Measurements from ENCODE around the gene RTN4RL1.
A peak's percentile ranks its signal among the peaks of the same experiment; 100 is the strongest.

The RTN4RL1 gene

GRCh38 chr17:2054512-2055291, 29.6 kb upstream of the RTN4RL1 start, which contains the start of gene HIC1 (continued):
- TF ChIP-seq, protein P1, sequence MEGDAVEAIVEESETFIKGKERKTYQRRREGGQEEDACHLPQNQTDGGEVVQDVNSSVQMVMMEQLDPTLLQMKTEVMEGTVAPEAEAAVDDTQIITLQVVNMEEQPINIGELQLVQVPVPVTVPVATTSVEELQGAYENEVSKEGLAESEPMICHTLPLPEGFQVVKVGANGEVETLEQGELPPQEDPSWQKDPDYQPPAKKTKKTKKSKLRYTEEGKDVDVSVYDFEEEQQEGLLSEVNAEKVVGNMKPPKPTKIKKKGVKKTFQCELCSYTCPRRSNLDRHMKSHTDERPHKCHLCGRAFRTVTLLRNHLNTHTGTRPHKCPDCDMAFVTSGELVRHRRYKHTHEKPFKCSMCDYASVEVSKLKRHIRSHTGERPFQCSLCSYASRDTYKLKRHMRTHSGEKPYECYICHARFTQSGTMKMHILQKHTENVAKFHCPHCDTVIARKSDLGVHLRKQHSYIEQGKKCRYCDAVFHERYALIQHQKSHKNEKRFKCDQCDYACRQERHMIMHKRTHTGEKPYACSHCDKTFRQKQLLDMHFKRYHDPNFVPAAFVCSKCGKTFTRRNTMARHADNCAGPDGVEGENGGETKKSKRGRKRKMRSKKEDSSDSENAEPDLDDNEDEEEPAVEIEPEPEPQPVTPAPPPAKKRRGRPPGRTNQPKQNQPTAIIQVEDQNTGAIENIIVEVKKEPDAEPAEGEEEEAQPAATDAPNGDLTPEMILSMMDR (tag by site-specific recombination; IDR thresholded peaks at IDR 0.05), result peak; percentile 78
- no peak for TF ChIP-seq ZNF10 (tag by site-specific recombination; IDR thresholded peaks at IDR 0.05)
- TF ChIP-seq, protein P2, sequence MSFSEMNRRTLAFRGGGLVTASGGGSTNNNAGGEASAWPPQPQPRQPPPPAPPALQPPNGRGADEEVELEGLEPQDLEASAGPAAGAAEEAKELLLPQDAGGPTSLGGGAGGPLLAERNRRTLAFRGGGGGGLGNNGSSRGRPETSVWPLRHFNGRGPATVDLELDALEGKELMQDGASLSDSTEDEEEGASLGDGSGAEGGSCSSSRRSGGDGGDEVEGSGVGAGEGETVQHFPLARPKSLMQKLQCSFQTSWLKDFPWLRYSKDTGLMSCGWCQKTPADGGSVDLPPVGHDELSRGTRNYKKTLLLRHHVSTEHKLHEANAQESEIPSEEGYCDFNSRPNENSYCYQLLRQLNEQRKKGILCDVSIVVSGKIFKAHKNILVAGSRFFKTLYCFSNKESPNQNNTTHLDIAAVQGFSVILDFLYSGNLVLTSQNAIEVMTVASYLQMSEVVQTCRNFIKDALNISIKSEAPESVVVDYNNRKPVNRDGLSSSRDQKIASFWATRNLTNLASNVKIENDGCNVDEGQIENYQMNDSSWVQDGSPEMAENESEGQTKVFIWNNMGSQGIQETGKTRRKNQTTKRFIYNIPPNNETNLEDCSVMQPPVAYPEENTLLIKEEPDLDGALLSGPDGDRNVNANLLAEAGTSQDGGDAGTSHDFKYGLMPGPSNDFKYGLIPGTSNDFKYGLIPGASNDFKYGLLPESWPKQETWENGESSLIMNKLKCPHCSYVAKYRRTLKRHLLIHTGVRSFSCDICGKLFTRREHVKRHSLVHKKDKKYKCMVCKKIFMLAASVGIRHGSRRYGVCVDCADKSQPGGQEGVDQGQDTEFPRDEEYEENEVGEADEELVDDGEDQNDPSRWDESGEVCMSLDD (tag by site-specific recombination; IDR thresholded peaks at IDR 0.05), result no peak
- no peak for TF ChIP-seq ZNF530 (tag by site-specific recombination; IDR thresholded peaks at IDR 0.05; ENCODE audit: low read depth)
- no peak; the same call in 1 of the 2 replicates for TF ChIP-seq SALL2 (tag by site-specific recombination; IDR thresholded peaks at IDR 0.05; ENCODE audit: borderline replicate concordance)
- TF ChIP-seq ZNF792 (tag by site-specific recombination; IDR thresholded peaks at IDR 0.05), result no peak
- no peak for TF ChIP-seq ZNF292 (tag by site-specific recombination; IDR thresholded peaks at IDR 0.05; ENCODE audit: borderline replicate concordance, low read depth)
- no peak for TF ChIP-seq ZNF341 (tag by site-specific recombination; IDR thresholded peaks at IDR 0.05; ENCODE audit: low read depth)
- peak; percentile 95 for TF ChIP-seq ZEB2 (tag by site-specific recombination; IDR thresholded peaks at IDR 0.05)
- TF ChIP-seq ZNF600 (tag by site-specific recombination; IDR thresholded peaks at IDR 0.05), result peak; percentile 45; the same call in 1 of the 2 replicates
- TF ChIP-seq ZNF23 (tag by site-specific recombination; IDR thresholded peaks at IDR 0.05; ENCODE audit: borderline replicate concordance), result no peak
- peak; percentile 48; the same call in 1 of the 2 replicates for TF ChIP-seq KLF8 (tag by site-specific recombination; IDR thresholded peaks at IDR 0.05)
- peak; percentile 62; the same call in 1 of the 2 replicates for TF ChIP-seq IKZF3 (tag by site-specific recombination; IDR thresholded peaks at IDR 0.05)
- peak; percentile 74 for TF ChIP-seq ZBTB8A (tag by site-specific recombination; IDR thresholded peaks at IDR 0.05)
- TF ChIP-seq ZNF138 (tag by site-specific recombination; IDR thresholded peaks at IDR 0.05; ENCODE audit: borderline replicate concordance), result no peak
- no peak for TF ChIP-seq ZNF529 (tag by site-specific recombination; IDR thresholded peaks at IDR 0.05; ENCODE audit: insufficient replicate concordance)
- TF ChIP-seq ZNF629 (tag by site-specific recombination; IDR thresholded peaks at IDR 0.05), result no peak
- no peak for TF ChIP-seq ZNF2 (tag by site-specific recombination; IDR thresholded peaks at IDR 0.05)
- no peak for TF ChIP-seq ZNF426 (tag by site-specific recombination; IDR thresholded peaks at IDR 0.05)
- TF ChIP-seq ZNF394 (tag by site-specific recombination; IDR thresholded peaks at IDR 0.05; ENCODE audit: borderline replicate concordance), result peak; percentile 95
- TF ChIP-seq, protein P3, sequence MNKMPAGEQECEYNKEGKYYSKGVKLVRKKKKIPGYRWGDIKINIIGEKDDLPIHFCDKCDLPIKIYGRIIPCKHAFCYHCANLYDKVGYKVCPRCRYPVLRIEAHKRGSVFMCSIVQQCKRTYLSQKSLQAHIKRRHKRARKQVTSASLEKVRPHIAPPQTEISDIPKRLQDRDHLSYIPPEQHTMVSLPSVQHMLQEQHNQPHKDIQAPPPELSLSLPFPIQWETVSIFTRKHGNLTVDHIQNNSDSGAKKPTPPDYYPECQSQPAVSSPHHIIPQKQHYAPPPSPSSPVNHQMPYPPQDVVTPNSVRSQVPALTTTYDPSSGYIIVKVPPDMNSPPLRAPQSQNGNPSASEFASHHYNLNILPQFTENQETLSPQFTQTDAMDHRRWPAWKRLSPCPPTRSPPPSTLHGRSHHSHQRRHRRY (tag by site-specific recombination; IDR thresholded peaks at IDR 0.05), result no peak
- no peak for TF ChIP-seq ZNF155 (tag by site-specific recombination; IDR thresholded peaks at IDR 0.05)
- TF ChIP-seq ZNF692 (tag by site-specific recombination; IDR thresholded peaks at IDR 0.05), result peak; percentile 88
- no peak; the same call in 1 of the 2 replicates for TF ChIP-seq EGR2 (tag by site-specific recombination; IDR thresholded peaks at IDR 0.05; ENCODE audit: low read depth)
- no peak for TF ChIP-seq PRDM2 (tag by site-specific recombination; IDR thresholded peaks at IDR 0.05; ENCODE audit: borderline replicate concordance)
- no peak for TF ChIP-seq HOXD13 (CRISPR knock-in tag; IDR thresholded peaks at IDR 0.05; ENCODE audit: borderline replicate concordance)

Data from HEK293 (cell line).